HCT116 (cell line): ENCODE measurements around the gene TIAM1.

ENCODE experiments used
- EZH2 ChIP-seq: fragments of 200-600 bp; sonication (generic); IDR thresholded peaks from 2 replicates; pipeline ENCODE4 v1.6.1; 2017; ENCODE audit warnings: antibody characterized with exemption, mixed run types
- MAX ChIP-seq: IDR thresholded peaks from 2 replicates; pipeline ENCODE4 v1.6.1; 2012
- POLR2A ChIP-seq: IDR thresholded peaks from 2 replicates; pipeline ENCODE4 v1.7.0; 2011; ENCODE audit warnings: borderline replicate concordance; ENCODE audit not compliant: insufficient read depth, insufficient read length; ENCODE audit errors: extremely low read depth
- POLR2AphosphoS5 ChIP-seq: IDR thresholded peaks from 2 replicates; pipeline ENCODE4 v1.6.1; 2011; ENCODE audit warnings: mild to moderate bottlenecking, low read depth, low read length, moderate library complexity
- RAD21 ChIP-seq: IDR thresholded peaks from 2 replicates; pipeline ENCODE4 v1.6.1; 2012; ENCODE audit warnings: low read depth, mild to moderate bottlenecking
- REST ChIP-seq: IDR thresholded peaks from 2 replicates; pipeline ENCODE4 v1.6.1; 2012; ENCODE audit warnings: low read depth
- YY1 ChIP-seq: IDR thresholded peaks from 2 replicates; pipeline ENCODE4 v1.6.1; 2011; ENCODE audit warnings: low read length, low read depth, moderate library complexity, mild to moderate bottlenecking; ENCODE audit not compliant: insufficient replicate concordance; ENCODE audit errors: extremely low read depth
- ZFX ChIP-seq: fragments of 450-650 bp; IDR thresholded peaks from 2 replicates; pipeline ENCODE4 v1.6.1; 2017
- TF ChIP-seq, protein P1 (sequence below), 3 experiments: fragments of 200-600 bp in 1 of 3; sonication (generic) in 1 of 3; IDR thresholded peaks in 2 of 3; conservative IDR thresholded peaks in 1 of 3; 2 replicates each; pipeline ENCODE4 v1.5.1; 2012 to 2017; ENCODE audit warnings: low read depth in 2 of 3, low read length in 2 of 3, antibody characterized with exemption in 1 of 3, borderline replicate concordance in 1 of 3, control low read depth in 1 of 3, mild to moderate bottlenecking in 1 of 3, mixed read lengths in 1 of 3, mixed run types in 1 of 3, moderate library complexity in 1 of 3; ENCODE audit not compliant: insufficient read depth in 1 of 3

DNA sequence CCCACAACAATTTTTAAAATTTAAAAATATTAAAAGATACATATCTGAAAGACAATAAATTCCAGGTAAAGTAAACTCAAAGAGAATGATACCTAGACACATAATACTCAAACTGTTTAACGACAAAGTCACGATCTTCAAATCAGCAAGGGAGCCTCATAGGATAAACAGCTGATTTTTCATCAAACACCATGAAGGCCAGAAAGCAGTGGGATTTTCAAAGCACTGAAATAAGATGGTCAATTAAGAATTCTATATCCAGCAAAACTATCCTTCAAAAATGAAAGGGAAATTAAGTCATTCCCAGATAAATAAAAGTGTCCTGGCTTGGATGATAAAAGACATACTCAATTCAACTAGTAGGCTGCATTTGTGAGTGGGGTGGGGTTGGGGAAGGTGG lies 100.5 kb downstream of the TIAM1 start:
- TF ChIP-seq ZFX (no peak), POLR2A (no peak), POLR2AphosphoS5 (no peak), EZH2 (no peak), RAD21 (no peak), MAX (no peak), YY1 (no peak), REST (no peak)
- TF ChIP-seq, protein P1, sequence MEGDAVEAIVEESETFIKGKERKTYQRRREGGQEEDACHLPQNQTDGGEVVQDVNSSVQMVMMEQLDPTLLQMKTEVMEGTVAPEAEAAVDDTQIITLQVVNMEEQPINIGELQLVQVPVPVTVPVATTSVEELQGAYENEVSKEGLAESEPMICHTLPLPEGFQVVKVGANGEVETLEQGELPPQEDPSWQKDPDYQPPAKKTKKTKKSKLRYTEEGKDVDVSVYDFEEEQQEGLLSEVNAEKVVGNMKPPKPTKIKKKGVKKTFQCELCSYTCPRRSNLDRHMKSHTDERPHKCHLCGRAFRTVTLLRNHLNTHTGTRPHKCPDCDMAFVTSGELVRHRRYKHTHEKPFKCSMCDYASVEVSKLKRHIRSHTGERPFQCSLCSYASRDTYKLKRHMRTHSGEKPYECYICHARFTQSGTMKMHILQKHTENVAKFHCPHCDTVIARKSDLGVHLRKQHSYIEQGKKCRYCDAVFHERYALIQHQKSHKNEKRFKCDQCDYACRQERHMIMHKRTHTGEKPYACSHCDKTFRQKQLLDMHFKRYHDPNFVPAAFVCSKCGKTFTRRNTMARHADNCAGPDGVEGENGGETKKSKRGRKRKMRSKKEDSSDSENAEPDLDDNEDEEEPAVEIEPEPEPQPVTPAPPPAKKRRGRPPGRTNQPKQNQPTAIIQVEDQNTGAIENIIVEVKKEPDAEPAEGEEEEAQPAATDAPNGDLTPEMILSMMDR (IDR thresholded peaks at IDR 0.05 in 2 of 3, conservative IDR thresholded peaks at IDR 0.05 in 1 of 3; ENCODE audit: borderline replicate concordance in 1 of 3, insufficient read depth in 1 of 3, low read depth in 2 of 3, low read length in 2 of 3): no peak
